K562 (cell line): ENCODE data around the gene NPTXR. TPM values are rescaled to one million over a fixed set of nuclear protein-coding genes. Genes with fewer than 3 reads are reported as not detected.

Experiments used
- ADNP ChIP-seq: fragments of 200-800 bp; sonication (Bioruptor generic); IDR thresholded peaks from 2 replicates; pipeline ENCODE4 v1.6.1; 2016; ENCODE audit warnings: missing genetic modification characterization, missing compliant biosample characterization
- ARID1B ChIP-seq: fragments of 450-650 bp; IDR thresholded peaks from 2 replicates; pipeline ENCODE4 v1.6.1; 2016; ENCODE audit warnings: antibody characterized with exemption, mild to moderate bottlenecking, inconsistent platforms
- CBX1 ChIP-seq: sonication (generic); IDR thresholded peaks from 2 replicates; pipeline ENCODE4 v1.6.1; 2016; ENCODE audit warnings: antibody characterized with exemption, low read depth, mild to moderate bottlenecking
- CSDE1 ChIP-seq, 2 experiments: fragments of 450-650 bp; IDR thresholded peaks; 2 replicates each; pipeline ENCODE4 v1.6.1; 2016; ENCODE audit warnings: mild to moderate bottlenecking in 1 of 2
- CTCFL ChIP-seq: IDR thresholded peaks from 2 replicates; pipeline ENCODE4 v1.6.1; 2011; ENCODE audit warnings: borderline replicate concordance, low read depth, mild to moderate bottlenecking, moderate library complexity, low read length; ENCODE audit not compliant: insufficient read depth, poor library complexity, severe bottlenecking
- DEAF1 ChIP-seq: fragments of 450-650 bp; formaldehyde crosslinking; IDR thresholded peaks from 2 replicates; pipeline ENCODE4 v1.4.0; 2020; ENCODE audit warnings: mild to moderate bottlenecking, moderate library complexity
- E2F3 ChIP-seq: fragments of 250-450 bp; sonication (Bioruptor Pico); IDR thresholded peaks from 2 replicates; pipeline ENCODE4 v1.4.0; 2020; ENCODE audit warnings: mild to moderate bottlenecking
- ELF4 ChIP-seq: fragments of 450-650 bp; formaldehyde crosslinking; IDR thresholded peaks from 2 replicates; pipeline ENCODE4 v1.4.0; 2022; ENCODE audit warnings: missing genetic modification characterization
- EP400 ChIP-seq: fragments of 450-650 bp; IDR thresholded peaks from 2 replicates; pipeline ENCODE4 v1.6.1; 2017; ENCODE audit warnings: antibody characterized with exemption, mild to moderate bottlenecking, moderate library complexity
- ESRRA ChIP-seq: fragments of 450-650 bp; IDR thresholded peaks from 2 replicates; pipeline ENCODE4 v1.6.1; 2014; ENCODE audit warnings: low read depth, mild to moderate bottlenecking, moderate library complexity, borderline replicate concordance
- HDAC8 ChIP-seq: fragments of 450-650 bp; IDR thresholded peaks from 2 replicates; pipeline ENCODE4 v1.6.1; 2016; ENCODE audit warnings: mild to moderate bottlenecking, missing genetic modification characterization, moderate library complexity, missing compliant biosample characterization
- MTA2 ChIP-seq: fragments of 450-650 bp; IDR thresholded peaks from 2 replicates; pipeline ENCODE4 v1.6.1; 2016; ENCODE audit warnings: low read depth
- NFE2 ChIP-seq: IDR thresholded peaks from 2 replicates; pipeline ENCODE4 v1.6.1; 2014; ENCODE audit warnings: antibody characterized with exemption, low read depth
- PCBP1 ChIP-seq: fragments of 200-400 bp; formaldehyde crosslinking; IDR thresholded peaks from 2 replicates; pipeline ENCODE4 v1.6.1; 2018; ENCODE audit warnings: mild to moderate bottlenecking, low read depth, low read length; ENCODE audit not compliant: poor library complexity, severe bottlenecking
- SRSF3 ChIP-seq: fragments of 200-400 bp; formaldehyde crosslinking; IDR thresholded peaks from 2 replicates; pipeline ENCODE4 v1.6.1; 2016; ENCODE audit warnings: mild to moderate bottlenecking, low read length, moderate library complexity; ENCODE audit not compliant: insufficient read depth
- STAT6 ChIP-seq: sonication (generic); formaldehyde crosslinking; IDR thresholded peaks from 2 replicates; pipeline ENCODE4 v1.8.1; 2023; ENCODE audit warnings: mild to moderate bottlenecking, missing genetic modification reagents
- SUPT5H ChIP-seq: fragments of 450-650 bp; IDR thresholded peaks from 2 replicates; pipeline ENCODE4 v1.6.1; 2016
- TCF15 ChIP-seq: fragments of 250-450 bp; sonication (Bioruptor Pico); IDR thresholded peaks from 2 replicates; pipeline ENCODE4 v1.8.0; 2022; ENCODE audit warnings: moderate library complexity, mild to moderate bottlenecking, inconsistent platforms
- TFAM ChIP-seq: fragments of 250-450 bp; sonication (Bioruptor Pico); conservative IDR thresholded peaks from 2 replicates; pipeline ENCODE4 v1.5.0; 2021; ENCODE audit warnings: mild to moderate bottlenecking, moderate library complexity
- ZBTB8A ChIP-seq: fragments of 450-650 bp; IDR thresholded peaks from 2 replicates; pipeline ENCODE4 v1.6.1; 2018; ENCODE audit warnings: mild to moderate bottlenecking, moderate library complexity; ENCODE audit not compliant: partially characterized antibody
- ZFP1 ChIP-seq: fragments of 450-650 bp; formaldehyde crosslinking; IDR thresholded peaks from 2 replicates; pipeline ENCODE4 v1.4.0; 2020; ENCODE audit warnings: mild to moderate bottlenecking, mixed read lengths
- ZNF165 ChIP-seq: fragments of 250-450 bp; sonication (Bioruptor Pico); IDR thresholded peaks from 2 replicates; pipeline ENCODE4 v1.4.0; 2020; ENCODE audit warnings: borderline replicate concordance
- ZNF224 ChIP-seq: sonication (generic); formaldehyde crosslinking; IDR thresholded peaks from 2 replicates; pipeline ENCODE4 v1.8.0; 2022; ENCODE audit warnings: mild to moderate bottlenecking, missing genetic modification reagents
- ZNF324 ChIP-seq: fragments of 250-450 bp; sonication (Bioruptor Pico); IDR thresholded peaks from 2 replicates; pipeline ENCODE4 v1.4.0; 2020; ENCODE audit warnings: mild to moderate bottlenecking
- ZSCAN29 ChIP-seq: fragments of 450-650 bp; IDR thresholded peaks from 2 replicates; pipeline ENCODE4 v1.6.1; 2017
- polyA plus RNA-seq, 8 experiments: library from polyadenylated mRNA; depleted of rRNA in 4 of 8; stranded (reverse) in 5 of 8; unstranded in 3 of 8; fragments of >200 nt; fragmentation: Nextera tagmentation in 2 of 8; fragmentation: Illumina TruSeq in 1 of 8; extraction: Ambion mirVana in 2 of 8; extraction: Trizol in 1 of 8; gene quantifications; 2 replicates each; pipeline versions ENCODE4 v1.2.1 to v1.2.3, GENCODE V29; 2011 to 2014; ENCODE audit warnings: inconsistent platforms in 1 of 8, missing spikeins in 1 of 8
- total RNA-seq, 7 experiments: library from RNA; depleted of rRNA in 6 of 7; stranded (reverse); fragments of >200 nt in 6 of 7; fragmentation: Illumina TruSeq in 2 of 7; extraction: Trizol in 2 of 7; gene quantifications; 2 replicates each; pipeline versions ENCODE4 v1.2.1 to v1.2.3, GENCODE V29; 2011 to 2021; ENCODE audit warnings: low replicate concordance in 1 of 7

Gene NPTXR
- total and polyA plus RNA-seq, 9 of the 15 experiments (the other 6 are each of a cell fraction or from before 2014, with no cell fraction given) = 0.01 to 3.1 (median 1.1) TPM

- peak; percentile 34; the same call in 1 of the 2 replicates for TF ChIP-seq EP400
- no peak for TF ChIP-seq SUPT5H
- no peak for TF ChIP-seq ZBTB8A
- TF ChIP-seq DEAF1 (CRISPR knock-in tag) = no peak
- TF ChIP-seq ELF4 = no peak
- TF ChIP-seq ZFP1 (CRISPR knock-in tag) = no peak
- no peak for TF ChIP-seq ZNF224
- TF ChIP-seq TCF15 (CRISPR knock-in tag) = no peak
- TF ChIP-seq HDAC8 = no peak
- no peak for TF ChIP-seq SRSF3
- TF ChIP-seq TFAM (CRISPR knock-in tag) = no peak
- TF ChIP-seq ZNF165 (CRISPR knock-in tag) = no peak
- no peak for TF ChIP-seq STAT6 (CRISPR knock-in tag)
- no peak for TF ChIP-seq CBX1
- TF ChIP-seq NFE2 = peak; percentile 90
- TF ChIP-seq MTA2 = no peak
- TF ChIP-seq ARID1B = peak; percentile 33; the same call in 1 of the 2 replicates
- no peak for TF ChIP-seq ZNF324 (CRISPR knock-in tag)
- no peak for TF ChIP-seq ADNP (tag)
- no peak for TF ChIP-seq ZSCAN29
- TF ChIP-seq PCBP1 = peak; percentile 2
- no peak for TF ChIP-seq ESRRA
- no peak for TF ChIP-seq CSDE1 (IDR thresholded peaks at IDR 0.05)
- no peak for TF ChIP-seq CTCFL
- TF ChIP-seq E2F3 (CRISPR knock-in tag) = no peak; the same call in 1 of the 2 replicates
Measured at GRCh38 chr22:38872172-38872830, 28.5 kb upstream of the NPTXR start, which contains the start of gene CBX6 (continued).
